CD4-positive, alpha-beta T cell treated with Interleukin-21 for 1 hour (primary cell): Measurements from ENCODE around the gene TRAPPC8.
"Not testable (repeated sequence)": the region's sequence is repeated elsewhere in the genome, so short reads cannot be mapped to it uniquely, and the experiment has no call there.

Experiments
- DNase-seq: peaks from one replicate; pipeline ENCODE4 v3.0.0-alpha.2; 2020

Gene TRAPPC8, protein sequence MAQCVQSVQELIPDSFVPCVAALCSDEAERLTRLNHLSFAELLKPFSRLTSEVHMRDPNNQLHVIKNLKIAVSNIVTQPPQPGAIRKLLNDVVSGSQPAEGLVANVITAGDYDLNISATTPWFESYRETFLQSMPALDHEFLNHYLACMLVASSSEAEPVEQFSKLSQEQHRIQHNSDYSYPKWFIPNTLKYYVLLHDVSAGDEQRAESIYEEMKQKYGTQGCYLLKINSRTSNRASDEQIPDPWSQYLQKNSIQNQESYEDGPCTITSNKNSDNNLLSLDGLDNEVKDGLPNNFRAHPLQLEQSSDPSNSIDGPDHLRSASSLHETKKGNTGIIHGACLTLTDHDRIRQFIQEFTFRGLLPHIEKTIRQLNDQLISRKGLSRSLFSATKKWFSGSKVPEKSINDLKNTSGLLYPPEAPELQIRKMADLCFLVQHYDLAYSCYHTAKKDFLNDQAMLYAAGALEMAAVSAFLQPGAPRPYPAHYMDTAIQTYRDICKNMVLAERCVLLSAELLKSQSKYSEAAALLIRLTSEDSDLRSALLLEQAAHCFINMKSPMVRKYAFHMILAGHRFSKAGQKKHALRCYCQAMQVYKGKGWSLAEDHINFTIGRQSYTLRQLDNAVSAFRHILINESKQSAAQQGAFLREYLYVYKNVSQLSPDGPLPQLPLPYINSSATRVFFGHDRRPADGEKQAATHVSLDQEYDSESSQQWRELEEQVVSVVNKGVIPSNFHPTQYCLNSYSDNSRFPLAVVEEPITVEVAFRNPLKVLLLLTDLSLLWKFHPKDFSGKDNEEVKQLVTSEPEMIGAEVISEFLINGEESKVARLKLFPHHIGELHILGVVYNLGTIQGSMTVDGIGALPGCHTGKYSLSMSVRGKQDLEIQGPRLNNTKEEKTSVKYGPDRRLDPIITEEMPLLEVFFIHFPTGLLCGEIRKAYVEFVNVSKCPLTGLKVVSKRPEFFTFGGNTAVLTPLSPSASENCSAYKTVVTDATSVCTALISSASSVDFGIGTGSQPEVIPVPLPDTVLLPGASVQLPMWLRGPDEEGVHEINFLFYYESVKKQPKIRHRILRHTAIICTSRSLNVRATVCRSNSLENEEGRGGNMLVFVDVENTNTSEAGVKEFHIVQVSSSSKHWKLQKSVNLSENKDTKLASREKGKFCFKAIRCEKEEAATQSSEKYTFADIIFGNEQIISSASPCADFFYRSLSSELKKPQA (N-terminal part only)

DNA sequence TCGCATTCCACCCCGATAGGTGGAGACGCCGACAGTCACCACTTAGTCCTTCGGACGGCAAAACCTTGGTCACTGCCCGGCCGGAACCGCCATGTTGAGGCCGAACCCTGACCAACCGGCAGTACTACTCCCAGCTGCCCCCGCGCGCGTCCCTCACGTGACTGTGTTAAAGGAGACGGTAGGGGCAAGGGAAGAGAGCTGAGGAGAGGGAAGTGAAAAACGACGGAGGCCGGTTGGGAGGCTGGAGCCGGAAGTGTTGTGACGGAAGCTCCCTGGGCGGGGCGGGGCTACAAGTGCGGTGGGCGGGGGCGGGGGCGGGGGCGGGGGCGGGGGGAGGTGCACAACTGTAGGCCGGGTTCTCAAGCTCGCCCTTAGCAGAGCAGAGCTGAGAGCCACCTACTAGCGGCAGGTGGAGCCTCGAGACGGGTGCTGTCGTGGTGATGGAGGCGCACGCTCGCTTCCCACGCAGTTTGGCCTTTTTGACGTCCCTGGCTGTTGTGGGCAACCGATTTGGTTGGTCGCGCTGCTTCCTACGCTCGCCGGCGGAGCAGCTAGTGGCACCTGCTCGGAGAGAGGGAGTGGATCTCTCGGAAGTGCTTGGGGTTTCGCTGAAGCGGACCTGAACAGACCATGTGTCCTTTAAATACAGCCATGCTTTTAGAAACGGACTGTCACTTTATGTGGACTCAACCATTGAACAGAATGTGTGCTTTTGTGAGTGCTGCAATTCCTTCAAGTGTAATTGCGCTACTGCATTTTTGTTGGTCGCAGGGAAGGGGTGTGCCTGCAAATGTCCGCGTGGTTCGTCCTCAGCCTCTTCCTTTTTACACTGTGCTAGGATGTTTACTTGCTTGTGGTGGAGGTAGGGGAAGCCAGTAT is at the start of gene TRAPPC8:
TRAPPC8 (minus strand) TSS at position 130 of the 879 bp plus-strand sequence. CDS start 364 bp downstream, outside the sequence.
- peak; percentile 92 for DNase-seq

DNA sequence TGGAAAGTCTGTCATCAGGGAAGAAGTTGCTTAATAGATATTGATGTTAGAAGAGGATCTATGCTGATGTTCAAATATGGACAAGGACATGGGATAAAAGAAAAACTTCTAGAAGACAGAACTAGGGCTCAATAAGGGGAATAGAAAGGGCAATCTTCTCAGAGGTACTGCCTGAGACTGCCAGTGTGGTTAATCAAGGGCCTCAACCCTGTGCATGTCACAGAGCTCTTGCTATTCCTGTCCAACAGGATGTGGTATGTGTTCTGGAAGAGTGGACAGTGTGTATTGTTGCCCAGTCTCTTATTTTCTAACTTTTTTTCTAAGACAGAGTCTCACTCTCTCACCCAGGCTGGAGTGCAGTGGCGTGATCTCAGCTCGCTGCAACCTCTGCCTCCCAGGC is 47.9 kb upstream of the TRAPPC8 start:
- no peak for DNase-seq

DNA sequence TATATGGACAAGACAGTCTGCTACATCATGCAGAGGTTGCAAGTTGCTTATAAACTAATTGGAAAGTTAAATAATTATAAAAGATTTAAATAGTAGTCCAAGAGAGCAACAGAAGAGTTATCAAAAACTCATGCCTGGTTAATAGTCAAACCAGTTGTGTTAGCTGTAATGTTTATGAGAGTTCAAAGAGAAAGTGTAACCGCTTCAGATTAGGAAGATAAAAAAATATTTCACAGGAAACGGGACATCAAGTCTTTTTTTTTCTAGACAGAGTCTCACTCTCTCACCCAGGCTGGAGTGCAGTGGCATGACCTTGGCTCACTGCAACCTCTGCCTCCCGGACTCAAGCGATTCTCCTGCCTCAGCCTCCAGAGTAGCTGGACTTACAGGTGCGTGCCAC is 41.0 kb upstream of the TRAPPC8 start:
- peak; percentile 32 for DNase-seq

DNA sequence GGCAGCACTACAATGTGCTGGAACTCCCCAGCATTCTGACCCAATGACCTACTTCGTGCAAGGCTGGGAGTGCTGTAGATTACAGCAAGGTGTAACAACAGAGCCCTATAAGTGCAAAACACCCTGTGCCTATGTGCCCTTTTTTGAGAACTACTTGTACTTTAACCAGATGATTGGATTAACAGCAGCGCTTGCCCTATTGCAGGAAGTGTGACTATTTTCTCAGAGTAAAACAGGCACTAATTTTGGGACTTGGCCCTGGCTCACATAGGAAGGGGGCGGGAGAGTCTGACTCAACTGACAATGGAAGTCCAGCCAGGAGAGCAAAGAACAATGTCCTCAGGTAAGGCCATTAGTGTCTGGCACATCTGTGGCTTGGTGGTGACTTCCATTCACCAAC is 40.1 kb upstream of the TRAPPC8 start:
- DNase-seq: no peak

DNA sequence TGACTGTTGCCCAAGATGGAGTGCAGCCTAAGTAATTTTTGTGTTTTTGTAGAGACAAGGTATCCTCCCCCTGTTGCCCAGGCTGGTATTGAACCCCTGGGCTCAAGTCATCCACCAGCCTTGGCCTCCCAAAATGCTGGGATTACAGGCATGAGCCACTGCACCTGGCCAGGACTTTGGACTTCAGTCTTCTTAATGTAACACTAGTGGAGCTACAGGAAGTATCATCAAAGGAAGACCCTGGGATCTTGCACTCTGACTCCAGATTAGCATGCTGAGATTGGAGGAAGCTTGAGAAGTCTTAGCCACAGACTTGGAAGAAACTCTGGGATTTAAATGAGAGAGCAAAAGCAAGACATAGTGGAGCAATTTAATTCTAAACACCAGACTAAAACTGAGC is 37.9 kb upstream of the TRAPPC8 start:
- DNase-seq: no peak

DNA sequence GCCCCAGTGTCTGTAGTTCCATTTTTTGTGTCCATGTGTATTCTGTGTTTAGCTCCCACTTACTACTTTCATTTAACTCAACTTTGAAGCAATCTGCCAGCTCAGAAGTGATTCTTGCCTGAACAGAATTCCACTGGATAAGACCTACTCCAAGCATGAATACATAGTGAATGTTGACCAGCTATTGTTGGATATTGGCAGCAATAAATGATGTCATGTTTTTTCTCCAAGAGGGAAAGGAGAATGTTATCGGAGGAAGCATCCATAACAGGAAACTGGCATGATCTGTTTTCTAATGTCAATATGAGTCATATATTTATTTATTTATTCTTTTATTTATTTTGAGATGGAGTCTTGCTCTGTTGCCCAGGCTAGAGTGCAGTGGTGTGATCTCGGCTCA is 36.8 kb upstream of the TRAPPC8 start:
- no peak for DNase-seq

DNA sequence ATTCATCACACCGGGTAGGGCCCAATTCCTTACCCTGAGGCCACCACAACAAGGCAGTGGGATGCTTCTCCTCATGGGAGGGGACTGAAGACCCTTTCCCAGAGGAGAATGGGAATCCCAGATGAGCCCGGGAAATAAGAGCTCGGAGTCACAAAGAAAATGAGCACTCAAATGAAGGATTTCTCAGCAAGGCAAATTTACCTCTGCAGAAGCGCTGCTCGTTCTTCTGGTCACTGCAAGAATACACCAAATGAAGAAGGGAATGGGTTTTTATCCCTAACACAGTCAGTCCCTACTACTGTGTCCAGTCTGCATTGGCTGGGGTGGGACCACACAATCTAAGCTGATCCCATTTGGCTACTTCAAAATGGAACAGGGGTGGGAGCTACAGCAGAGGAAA is 35.7 kb upstream of the TRAPPC8 start:
- DNase-seq: no peak

DNA sequence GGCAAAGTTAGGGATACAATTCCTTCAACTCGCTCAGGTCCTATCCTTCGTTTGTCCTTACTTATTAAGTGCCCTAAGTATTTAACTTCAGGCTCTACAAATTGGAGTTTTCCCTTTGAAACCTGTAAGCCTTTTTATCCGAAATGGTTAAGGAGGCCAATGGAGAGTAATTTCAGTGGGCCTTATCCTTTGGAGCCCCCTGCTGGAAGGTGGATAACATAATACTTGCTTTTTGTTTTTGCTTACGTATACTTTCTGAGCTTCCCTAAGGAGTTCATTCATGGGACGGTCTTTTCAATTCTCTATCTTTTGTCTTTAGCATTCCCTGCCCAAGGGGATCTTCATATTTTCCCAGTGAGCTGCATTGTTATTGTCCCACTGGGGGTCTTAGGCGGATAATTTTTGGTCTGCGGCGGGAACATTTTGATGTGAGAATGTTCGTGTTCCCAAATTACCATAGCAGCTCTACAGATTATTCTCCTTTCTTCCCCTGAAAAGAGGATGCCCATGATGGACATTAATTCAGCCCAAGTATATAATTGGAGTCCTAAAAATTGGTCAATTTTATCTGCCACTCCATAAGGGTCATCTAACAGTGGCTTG is 34.4 kb upstream of the TRAPPC8 start:
- DNase-seq: peak; percentile 57

DNA sequence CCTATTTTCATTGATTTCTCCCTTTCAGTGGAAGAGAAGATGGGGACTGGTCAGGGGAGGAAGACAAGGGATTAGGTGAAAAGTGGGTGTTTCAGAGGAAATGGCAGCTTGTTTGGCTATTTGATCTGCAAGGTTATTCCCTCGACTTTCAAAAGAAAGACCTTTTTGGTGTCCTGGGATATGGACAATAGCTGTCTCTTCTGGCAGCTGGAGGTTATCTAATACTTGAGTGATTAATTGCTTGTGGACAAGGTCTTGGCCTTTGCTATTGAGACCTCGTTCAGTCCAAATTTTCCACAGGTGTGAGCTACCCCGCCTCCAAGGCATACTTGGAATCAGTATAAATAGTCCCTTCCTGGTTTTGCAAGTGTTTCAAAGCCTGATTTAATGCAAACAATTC is 33.3 kb upstream of the TRAPPC8 start:
- no peak for DNase-seq

DNA sequence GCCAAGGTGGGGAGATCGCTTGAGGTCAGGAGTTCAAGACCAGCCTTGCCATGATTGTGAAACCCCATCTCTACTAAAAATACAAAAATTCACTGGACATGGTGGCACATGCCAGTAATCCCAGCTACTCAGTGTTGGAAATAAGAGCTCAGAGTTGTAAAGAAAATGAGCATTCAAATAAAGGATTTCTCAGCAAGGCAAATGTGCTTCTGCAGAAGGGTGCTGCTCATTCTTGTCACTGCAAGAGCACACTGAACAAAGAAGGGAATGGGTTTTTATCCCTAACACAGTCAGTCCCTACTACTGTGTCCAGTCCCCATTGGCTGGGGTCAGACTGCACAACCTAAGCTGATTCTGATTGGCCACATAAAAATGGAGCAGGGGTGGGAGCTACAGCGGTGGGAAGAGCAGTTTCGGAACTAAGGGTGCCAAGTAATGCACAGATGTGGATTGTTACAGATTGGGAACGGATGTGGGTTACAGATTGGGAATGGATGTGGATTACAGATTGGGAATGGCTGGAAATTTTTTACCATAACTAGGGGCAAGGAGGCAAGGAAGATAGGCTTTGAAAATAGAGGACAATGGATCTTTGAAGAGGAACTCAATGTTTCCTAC is 31.1 kb upstream of the TRAPPC8 start:
- no peak for DNase-seq

DNA sequence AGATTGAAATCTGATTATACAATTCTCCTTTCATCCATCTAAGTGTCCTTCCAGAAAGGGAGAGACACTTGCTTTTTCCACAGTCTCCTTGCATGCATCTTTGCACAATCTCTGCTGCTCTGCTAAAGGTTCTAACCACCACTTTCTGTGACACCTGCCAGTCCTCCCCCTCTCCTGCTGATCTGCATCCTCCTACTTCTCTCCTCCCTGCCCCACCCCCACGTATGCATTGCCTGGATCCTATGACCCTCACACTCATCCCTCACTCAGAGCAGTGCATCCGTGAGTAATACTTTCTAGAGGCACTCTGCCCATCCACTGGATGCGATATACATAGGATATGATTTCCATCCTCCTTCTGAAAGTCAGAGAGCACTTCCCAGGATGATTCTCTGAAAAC is 27.7 kb upstream of the TRAPPC8 start:
- DNase-seq: no peak

DNA sequence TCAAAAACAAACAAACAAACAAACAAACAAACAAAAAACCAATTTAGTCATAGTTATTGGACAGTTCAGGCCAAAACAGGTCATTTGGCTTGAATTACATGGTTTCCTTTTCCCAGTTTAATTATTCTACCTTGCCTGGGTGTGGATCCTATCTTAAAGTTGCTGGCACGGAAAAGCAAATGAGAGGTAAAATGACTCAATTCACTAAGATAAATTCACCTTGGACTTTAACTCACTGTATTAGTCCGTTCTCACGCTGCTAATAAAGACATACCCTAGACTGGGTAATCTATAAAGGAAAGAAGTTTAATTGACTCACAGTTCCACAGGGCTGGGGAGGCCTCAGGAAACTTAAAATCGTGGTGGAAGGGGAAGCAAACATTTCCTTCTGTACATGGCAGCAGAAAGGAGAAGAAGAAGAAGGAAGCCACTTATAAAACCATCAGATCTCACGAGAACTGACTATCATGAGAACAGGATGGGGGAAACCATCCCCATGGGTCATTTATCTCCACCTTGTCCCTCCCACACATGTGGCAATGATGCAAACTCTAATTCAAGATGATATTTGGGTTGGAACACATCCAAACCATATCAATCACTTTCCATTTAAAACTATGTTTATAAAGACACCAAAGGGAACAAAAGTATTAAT is 22.5 kb upstream of the TRAPPC8 start:
- DNase-seq: no peak

DNA sequence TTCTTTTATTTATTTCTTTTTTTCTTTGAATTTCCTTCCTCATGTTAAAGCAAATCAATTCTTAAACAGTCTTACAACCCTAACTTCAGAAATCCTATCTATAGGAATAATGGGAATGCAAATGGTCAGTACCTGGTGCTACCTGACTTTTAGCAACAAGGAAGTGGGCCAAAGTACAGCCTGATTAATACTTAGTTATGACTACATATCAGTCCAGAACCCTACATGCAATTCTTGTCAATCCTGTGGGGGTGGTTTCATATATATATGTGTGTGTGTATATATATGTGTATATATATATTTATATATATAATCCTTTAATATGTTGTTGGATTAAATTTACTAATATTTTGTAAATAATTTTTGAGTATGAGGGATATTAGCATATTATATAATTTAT is 14.8 kb upstream of the TRAPPC8 start:
- DNase-seq: no peak

DNA sequence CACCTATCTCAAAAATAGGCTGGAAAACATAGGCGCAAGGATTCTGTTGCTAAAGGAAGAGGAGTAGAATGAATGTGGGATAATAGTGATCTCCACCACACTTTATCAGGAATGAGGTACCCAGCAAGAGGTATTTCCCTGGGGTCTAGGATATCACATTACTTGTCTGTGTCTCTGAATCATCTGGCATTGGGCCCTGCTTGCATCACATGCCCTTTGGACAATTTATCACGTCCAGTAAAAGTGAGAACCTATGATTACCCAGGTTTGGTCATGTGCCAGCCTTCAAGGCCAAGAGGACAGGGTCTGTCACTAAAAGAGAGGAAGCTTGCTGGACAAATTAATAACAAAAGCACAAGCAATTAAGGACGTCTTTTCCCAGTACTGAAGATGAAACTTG is 11.4 kb upstream of the TRAPPC8 start:
- no peak for DNase-seq

DNA sequence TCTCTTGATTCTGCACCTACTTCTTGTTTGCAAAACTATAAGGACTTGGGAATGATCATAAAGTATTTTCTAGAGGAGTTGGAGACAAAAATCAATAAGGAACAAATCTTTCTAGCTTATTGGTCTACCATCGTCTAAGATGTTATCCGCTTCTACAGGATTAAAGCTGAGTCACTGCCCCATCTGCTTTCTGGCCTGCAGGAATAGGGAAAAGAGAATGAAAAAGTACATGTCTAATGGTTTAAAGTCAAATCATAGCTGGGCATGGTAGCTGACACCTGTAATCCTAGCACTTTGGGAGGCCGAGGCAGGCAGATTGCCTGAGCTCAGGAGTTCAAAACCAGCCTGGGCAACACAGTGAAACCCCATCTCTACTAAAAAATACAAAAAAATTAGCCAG is 10.8 kb upstream of the TRAPPC8 start:
- DNase-seq: not testable (repeated sequence)

DNA sequence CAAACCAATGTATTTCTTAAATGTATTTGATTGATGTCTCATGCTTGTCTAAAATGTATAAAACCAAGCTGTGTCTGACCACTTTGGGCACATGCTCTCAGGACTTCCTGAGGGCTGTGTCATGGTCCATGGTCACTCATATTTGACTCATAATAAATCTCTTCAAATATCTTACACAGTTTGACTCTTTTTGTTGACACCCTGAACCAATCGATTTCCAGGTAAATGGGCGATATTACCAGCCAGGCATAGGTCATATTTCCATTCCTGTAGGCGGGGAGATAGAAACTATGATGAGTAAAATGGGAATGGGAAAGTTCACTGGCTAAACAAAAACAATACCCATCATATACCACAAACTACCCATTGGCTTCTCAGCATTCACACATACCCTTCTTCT is 9.3 kb upstream of the TRAPPC8 start:
- no peak for DNase-seq

DNA sequence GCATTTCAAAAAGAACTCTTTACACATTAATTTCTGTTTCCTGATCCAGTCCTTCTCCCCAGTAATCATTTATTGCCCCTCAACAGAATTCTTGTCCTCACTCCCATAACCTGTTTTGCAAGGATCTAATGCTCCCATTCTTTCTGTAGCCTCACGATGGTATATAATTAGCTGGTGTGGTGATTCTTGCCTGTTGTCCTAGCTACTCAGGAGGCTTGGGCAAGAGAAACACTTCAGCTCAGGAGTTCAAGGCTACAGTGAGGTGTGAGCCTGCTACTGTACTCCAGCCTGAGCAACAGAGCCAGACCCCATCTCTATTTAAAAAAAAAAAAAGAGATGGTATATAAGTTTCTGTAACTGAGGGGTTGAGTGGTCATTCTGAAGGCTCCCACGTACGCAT is 7.7 kb upstream of the TRAPPC8 start:
- no peak for DNase-seq

DNA sequence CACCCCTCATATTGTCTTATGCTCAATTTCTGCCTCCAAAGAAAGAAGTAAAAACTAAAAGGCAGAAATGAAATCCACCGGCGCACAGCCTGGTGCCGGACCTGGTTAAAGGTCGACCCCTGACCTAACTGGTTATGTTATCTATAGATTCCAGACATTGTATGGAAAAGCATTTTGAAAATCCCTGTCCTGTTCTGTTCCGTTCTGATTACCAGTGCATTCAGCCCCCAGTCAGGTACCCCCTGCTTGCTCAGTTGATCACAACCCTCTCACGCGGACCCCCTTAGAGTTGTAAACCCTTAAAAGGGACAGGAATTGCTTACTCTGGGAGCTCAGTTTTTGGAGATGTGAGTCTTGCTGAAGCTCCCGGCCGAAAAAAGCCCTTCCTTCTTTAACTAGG is 5.4 kb upstream of the TRAPPC8 start:
- DNase-seq: not testable (repeated sequence)

DNA sequence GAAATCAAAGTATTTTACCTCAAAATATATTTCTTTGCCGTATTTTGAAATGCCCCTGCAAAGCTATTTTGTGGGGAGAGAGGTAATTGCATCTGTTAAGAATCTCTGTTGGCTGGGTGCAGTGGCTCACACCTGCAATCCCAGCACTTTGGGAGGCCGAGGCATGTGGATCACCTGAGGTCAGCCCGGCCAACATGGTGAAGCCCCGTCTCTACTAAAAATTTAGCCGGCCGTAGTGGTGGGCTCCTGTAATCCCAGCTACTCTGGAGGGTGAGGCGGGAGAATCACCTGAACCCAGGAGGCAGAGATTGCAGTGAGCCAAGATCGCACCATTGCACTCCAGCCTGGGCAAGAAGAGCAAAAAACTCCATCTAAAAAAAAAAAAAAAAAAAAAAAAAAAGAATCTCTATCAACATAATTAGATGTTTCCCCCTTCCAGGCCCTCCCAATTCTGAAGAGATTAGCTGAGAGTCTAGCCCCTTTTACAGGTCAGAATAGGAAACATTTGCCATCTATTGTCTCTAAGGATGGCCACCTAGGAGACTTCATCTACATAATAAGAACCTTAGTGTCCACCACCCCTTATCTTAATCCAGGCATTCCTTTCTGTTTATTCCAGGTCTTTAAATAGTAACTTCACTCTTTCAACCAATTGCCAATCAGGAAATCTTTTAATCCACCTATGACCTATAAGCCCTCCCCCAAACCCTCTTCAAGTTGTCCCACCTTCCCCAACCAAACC is 3.5 kb upstream of the TRAPPC8 start:
- DNase-seq: no peak
